Pancreas (tissue), 10 donors: ENCODE data around the gene IQGAP3. TPM values are rescaled to one million over a fixed set of nuclear protein-coding genes. Genes with fewer than 3 reads are reported as not detected.

Source experiments
- ATAC-seq, 4 donors: fragments of 200-7000 bp; cut with Tn5 transposase; one replicate each; pipeline versions ENCODE4 v1.8.0 to v1.9.1; 2020; ENCODE audit warnings: mild to moderate bottlenecking in 4 of 4, moderate library complexity in 4 of 4
- DNase-seq, 6 donors: peaks; one replicate each; pipeline ENCODE4 v3.0.0-alpha.2; 2020
- FAIRE-seq: peaks from 2 replicates; lab custom pipeline; 2012; peaks lifted over from hg19 to GRCh38; lab: Jason Lieb, UNC
- H3K27ac ChIP-seq, 4 donors: fragments of 200-600 bp; sonication (generic); 1 replicate in 3 of 4; 2 replicates in 1 of 4; pipeline versions ENCODE4 v1.5.0 to v1.8.0; 2020
- H3K27me3 ChIP-seq, 4 donors: fragments of 200-600 bp; one replicate each; pipeline ENCODE4 v1.8.0; 2021
- H3K36me3 ChIP-seq, 3 donors: fragments of 200-600 bp; sonication (generic) in 1 of 3; one replicate each; pipeline versions ENCODE4 v1.5.0 to v1.8.0; 2020 to 2021
- H3K4me1 ChIP-seq, 3 donors: fragments of 200-600 bp; one replicate each; pipeline ENCODE4 v1.8.0; 2021
- H3K4me3 ChIP-seq, 4 donors: fragments of 200-600 bp; sonication (generic) in 2 of 4; one replicate each; pipeline versions ENCODE4 v1.5.0 to v1.8.0; 2020 to 2021
- H3K9me3 ChIP-seq, 4 donors: fragments of 200-600 bp; one replicate each; pipeline ENCODE4 v1.8.0; 2021
- CTCF ChIP-seq, 4 donors: fragments of 200-600 bp; sonication (generic) in 3 of 4; IDR thresholded peaks; one replicate each; pipeline versions ENCODE4 v1.5.0 to v1.8.0; 2021; ENCODE audit warnings: antibody characterized with exemption in 4 of 4
- WGBS, 2 donors: extraction: QIAGEN DNeasy Blood & Tissue Kit; methylation state at CpG; one replicate each; pipeline ENCODE4 v1.1.7; 2013; 5-methylcytosine and 5-hydroxymethylcytosine counted together
- intact Hi-C, 3 donors: fragments of 100-400 bp; cut with DNase I; formaldehyde crosslinking; loops; one replicate each; pipeline versions ENCODE4 v1.11.1 to v1.14.2; 2022
- polyA plus RNA-seq, 2 donors: library from polyadenylated mRNA; stranded (reverse); fragments of 200-250 nt; gene quantifications; one replicate each; pipeline ENCODE4 v1.2.3, GENCODE V29; 2013
- total RNA-seq, 6 donors: library from RNA; stranded (reverse); fragmentation: NEBNext Ultra II Directional in 4 of 6; extraction: Animal tissue kit (Norgen Biotek cat#: 25700) in 4 of 6; gene quantifications; one replicate each; pipeline versions ENCODE4 v1.2.1 to v1.2.4, GENCODE V29; 2021 to 2023
- donor health status: healthy with polysubstance abuse.
- donor health status: DM: no; HTN: no; CAD: no; lungs with moderate emphysema.
- donor health status: DM: no; HTN: no; CAD: no.
- donor health status: control.
- donor health status: control.
- donor health status: Bipolar disorder and iron deficiency.
- donor health status: DM: yes; HTN: yes; CAD: no.
- donor health status: DM: no; HTN: no; CAD: no.
- donor health status: DM: no; HTN: no; CAD: no.
- donor health status: DM: yes; HTN: yes; CAD: no.

Gene IQGAP3
- total and polyA plus RNA-seq, 8 donors, result 0.02 to 0.90 (median 0.23) TPM; not detected in 1

- H3K27me3 ChIP-seq, result no peaks in the 10 kb centered on the region
- ATAC-seq (peak; percentile 49 to 59 (median 55)), FAIRE-seq (no peak), DNase-seq (peak in 5 of 6 donors; percentile 71 to 82 (median 78))
- no peaks in the 10 kb centered on the region for H3K9me3 ChIP-seq
- H3K4me1 ChIP-seq, result peaks cover 84 to 96% (median 89%) of the 10 kb centered on the region in 3 donors
- H3K4me3 ChIP-seq, result peak overlapping the region in 1 of 4 donors; percentile 7
- no peak for TF ChIP-seq CTCF (IDR thresholded peaks at IDR 0.05)
- no peaks in the 10 kb centered on the region for H3K36me3 ChIP-seq
- intact Hi-C loops, result no loop called here
- peak overlapping the region in 2 of 4 donors; percentile 39 to 44 for H3K27ac ChIP-seq
- WGBS, 2 donors, result 12 to 16% methylated on average over 11 of the region's 11 CpGs
These were observed 79.2 kb downstream of the IQGAP3 start for GRCh38 chr1:156493154-156493631.

- no peaks in the 10 kb centered on the region for H3K9me3 ChIP-seq
- ATAC-seq (no peak), FAIRE-seq (no peak), DNase-seq (no peak)
- H3K36me3 ChIP-seq, result no peaks in the 10 kb centered on the region
- H3K4me1 ChIP-seq, result peaks cover 79 to 93% (median 84%) of the 10 kb centered on the region in 3 donors
- H3K27me3 ChIP-seq, result no peaks in the 10 kb centered on the region
- H3K4me3 ChIP-seq, result peak overlapping the region in 1 of 4 donors; percentile 7
- no peak for TF ChIP-seq CTCF (IDR thresholded peaks at IDR 0.05)
- intact Hi-C loops, result no loop called here
- peak overlapping the region in 2 of 4 donors; percentile 39 to 44 for H3K27ac ChIP-seq
- WGBS, 2 donors, result 44 to 52% methylated on average over 7 of the region's 7 CpGs
These were observed 79.7 kb downstream of the IQGAP3 start for GRCh38 chr1:156492591-156493080.

DNA sequence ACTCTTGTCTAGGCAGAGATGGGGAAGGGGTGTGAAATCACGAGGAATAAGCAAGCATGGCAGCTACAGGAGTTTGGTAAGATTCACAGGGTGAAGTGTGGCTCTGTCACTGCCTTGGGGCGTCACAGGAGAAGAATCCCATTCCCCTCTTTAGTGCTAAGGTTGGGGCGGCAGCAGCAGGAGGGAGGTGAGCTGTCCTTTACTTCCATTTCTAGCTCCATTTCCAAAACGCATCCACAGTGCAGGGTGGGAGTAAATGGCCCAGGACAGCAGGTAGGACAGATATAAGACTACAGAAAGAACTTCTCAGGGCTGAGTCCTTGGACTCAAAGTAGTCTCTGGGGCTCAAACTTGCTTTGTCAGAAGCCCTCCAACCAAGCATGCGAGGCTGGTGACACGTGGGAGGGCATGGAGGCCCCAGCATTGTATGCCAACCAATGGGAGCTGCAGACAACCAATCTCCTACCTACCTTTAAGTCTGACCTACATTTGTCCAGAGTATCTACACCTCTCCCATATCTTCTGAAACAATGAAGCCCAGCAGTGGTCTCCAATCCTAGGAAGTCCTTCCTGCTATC, 80.3 kb downstream of the IQGAP3 start:
- no peak for TF ChIP-seq CTCF (IDR thresholded peaks at IDR 0.05)
- no peak for FAIRE-seq
- Histone ChIP-seq H3K4me3 (no peak overlapping the region), H3K36me3 (no peaks in the 10 kb centered on the region), H3K9me3 (no peaks in the 10 kb centered on the region), H3K4me1 (peaks cover 73 to 88% (median 79%) of the 10 kb centered on the region in 3 donors), H3K27ac (peak overlapping the region in 1 of 4 donors; percentile 55), H3K27me3 (no peaks in the 10 kb centered on the region)
- intact Hi-C loops, result no loop called here
- WGBS, 2 donors, result 67 to 68% methylated on average over 6 of the region's 6 CpGs
- no peak for DNase-seq
- no peak for ATAC-seq

GRCh38 chr1:156491151-156491949, 81.0 kb downstream of the IQGAP3 start:
- ATAC-seq (no peak), FAIRE-seq (no peak)
- WGBS, 2 donors, result 76 to 84% methylated on average over 6 of the region's 6 CpGs

More at GRCh38 chr1:156491151-156491949, 81.0 kb downstream of the IQGAP3 start:
- H3K36me3 ChIP-seq, result no peaks in the 10 kb centered on the region
- H3K4me3 ChIP-seq, result no peak overlapping the region
- intact Hi-C loops, result no loop called here
- H3K27ac ChIP-seq, result peak overlapping the region in 3 of 4 donors; percentile 33 to 66 (median 55)
- no peak for DNase-seq
- no peaks in the 10 kb centered on the region for H3K27me3 ChIP-seq
- no peak for TF ChIP-seq CTCF (IDR thresholded peaks at IDR 0.05)
- peaks cover 66 to 81% (median 71%) of the 10 kb centered on the region in 3 donors for H3K4me1 ChIP-seq
- H3K9me3 ChIP-seq, result no peaks in the 10 kb centered on the region
